ENCODE data around the gene PADI4. TPM values are rescaled to one million over a fixed set of nuclear protein-coding genes. Genes with fewer than 3 reads are reported as not detected.
"Not testable (repeated sequence)": the region's sequence is repeated elsewhere in the genome, so short reads cannot be mapped to it uniquely, and the experiment has no call there.

Gene PADI4
- total RNA-seq, 2 donors from 2014 or later: 1.3 to 2.4 TPM

GRCh38 chr1:17375651-17376050 lies 67.7 kb downstream of the PADI4 start:
- H3K9me3 Mint-ChIP-seq: no peaks in the 10 kb centered on the region
- H3K27ac Mint-ChIP-seq: no peak overlapping the region
- DNase-seq (ENCODE audit: low spot score in 2 of 2): no peak
- H3K36me3 Mint-ChIP-seq: no peaks in the 10 kb centered on the region
- no peak for ATAC-seq

- Mint-ChIP-seq H3K36me3 (no peaks in the 10 kb centered on the region), H3K9me3 (no peaks in the 10 kb centered on the region), H3K27ac (no peak overlapping the region)
- DNase-seq (ENCODE audit: low spot score in 2 of 2) (no peak), ATAC-seq (no peak)
These were observed 69.4 kb downstream of the PADI4 start for GRCh38 chr1:17377325-17377953.

GRCh38 chr1:17381161-17381560 lies 73.2 kb downstream of the PADI4 start:
- ATAC-seq: no peak
- DNase-seq (ENCODE audit: low spot score in 2 of 2): no peak
- Mint-ChIP-seq H3K36me3 (no peaks in the 10 kb centered on the region), H3K9me3 (no peaks in the 10 kb centered on the region), H3K27ac (no peak overlapping the region)

GRCh38 chr1:17392199-17392740 lies 84.3 kb downstream of the PADI4 start:
- H3K27ac Mint-ChIP-seq: no peak overlapping the region
- no peaks in the 10 kb centered on the region for H3K36me3 Mint-ChIP-seq
- ATAC-seq (no peak), DNase-seq (ENCODE audit: low spot score in 2 of 2) (no peak)
- H3K9me3 Mint-ChIP-seq: no peaks in the 10 kb centered on the region

GRCh38 chr1:17393230-17393629 lies 85.2 kb downstream of the PADI4 start:
- no peaks in the 10 kb centered on the region for H3K36me3 Mint-ChIP-seq
- no peak for ATAC-seq
- no peak overlapping the region for H3K27ac Mint-ChIP-seq
- DNase-seq (ENCODE audit: low spot score in 2 of 2): no peak
- H3K9me3 Mint-ChIP-seq: no peaks in the 10 kb centered on the region

- no peaks in the 10 kb centered on the region for H3K9me3 Mint-ChIP-seq
- ATAC-seq: no peak
- DNase-seq (ENCODE audit: low spot score in 2 of 2): no peak
- H3K36me3 Mint-ChIP-seq: no peaks in the 10 kb centered on the region
- H3K27ac Mint-ChIP-seq: no peak overlapping the region
These were observed 90.1 kb downstream of the PADI4 start for GRCh38 chr1:17397910-17398695.

GRCh38 chr1:17400725-17401341 lies 92.8 kb downstream of the PADI4 start:
- Mint-ChIP-seq H3K36me3 (no peaks in the 10 kb centered on the region), H3K27ac (no peak overlapping the region), H3K9me3 (no peaks in the 10 kb centered on the region)
- no peak for DNase-seq (ENCODE audit: low spot score in 2 of 2)
- ATAC-seq: no peak

GRCh38 chr1:17401841-17402240 lies 93.8 kb downstream of the PADI4 start:
- no peaks in the 10 kb centered on the region for H3K9me3 Mint-ChIP-seq
- DNase-seq (ENCODE audit: low spot score in 2 of 2) (no peak), ATAC-seq (no peak)
- H3K36me3 Mint-ChIP-seq: peaks cover 0 to 2% of the 10 kb centered on the region in 2 donors
- no peak overlapping the region for H3K27ac Mint-ChIP-seq

- Mint-ChIP-seq H3K9me3 (no peaks in the 10 kb centered on the region), H3K27ac (no peak overlapping the region), H3K36me3 (peaks cover 0 to 8% of the 10 kb centered on the region in 2 donors)
- DNase-seq (ENCODE audit: low spot score in 2 of 2) (no peak), ATAC-seq (no peak)
These were observed 95.1 kb downstream of the PADI4 start for GRCh38 chr1:17403081-17403480.

- H3K27ac Mint-ChIP-seq: peak overlapping the region in 1 of 2 donors; percentile 84
These were observed 96.2 kb downstream of the PADI4 start for GRCh38 chr1:17404034-17404684.

GRCh38 chr1:17404820-17405219 lies 96.8 kb downstream of the PADI4 start:
- ATAC-seq (no peak), DNase-seq (ENCODE audit: low spot score in 2 of 2) (no peak)
- Mint-ChIP-seq H3K9me3 (no peaks in the 10 kb centered on the region), H3K36me3 (peaks cover 5 to 8% of the 10 kb centered on the region in 2 donors), H3K27ac (peak overlapping the region; percentile 50 to 60)

More at GRCh38 chr1:17404034-17404684, 96.2 kb downstream of the PADI4 start:
- DNase-seq (ENCODE audit: low spot score in 2 of 2) (no peak), ATAC-seq (no peak)
- H3K9me3 Mint-ChIP-seq: no peaks in the 10 kb centered on the region
- H3K36me3 Mint-ChIP-seq: peaks cover 0 to 8% of the 10 kb centered on the region in 2 donors

- peak in 1 of 2 donors; percentile 48 for DNase-seq (ENCODE audit: low spot score in 2 of 2)
- Mint-ChIP-seq H3K36me3 (peaks cover 12 to 13% of the 10 kb centered on the region in 2 donors), H3K27ac (peak overlapping the region in 1 of 2 donors; percentile 9), H3K9me3 (no peaks in the 10 kb centered on the region)
- peak; percentile 75 to 86 for ATAC-seq
These were observed 98.1 kb downstream of the PADI4 start for GRCh38 chr1:17405898-17406759.

- Mint-ChIP-seq H3K36me3 (peaks cover 12 to 18% of the 10 kb centered on the region in 2 donors), H3K27ac (peak overlapping the region in 1 of 2 donors; percentile 94)
- ATAC-seq; DNase-seq (ENCODE audit: low spot score in 2 of 2); H3K9me3 Mint-ChIP-seq: not testable (repeated sequence)
These were observed 98.9 kb downstream of the PADI4 start for GRCh38 chr1:17406760-17407475.

- not testable (repeated sequence) for DNase-seq (ENCODE audit: low spot score in 2 of 2); H3K9me3 Mint-ChIP-seq; ATAC-seq
- Mint-ChIP-seq H3K36me3 (peaks cover 17 to 22% of the 10 kb centered on the region in 2 donors), H3K27ac (peak overlapping the region in 1 of 2 donors; percentile 88)
These were observed 100.0 kb downstream of the PADI4 start for GRCh38 chr1:17407786-17408514.

GRCh38 chr1:17409391-17409811 lies 101.4 kb downstream of the PADI4 start:
- ATAC-seq (no peak), DNase-seq (ENCODE audit: low spot score in 2 of 2) (no peak)
- H3K27ac Mint-ChIP-seq: peak overlapping the region; percentile 36 to 61
- H3K36me3 Mint-ChIP-seq: peaks cover 21 to 28% of the 10 kb centered on the region in 2 donors
- H3K9me3 Mint-ChIP-seq: no peaks in the 10 kb centered on the region

Data from activated naive CD4-positive, alpha-beta T cell treated with anti-CD3 and anti-CD28 coated beads, Interleukin-2, amount 50 U/mL, for 72 hours (primary cell).